Subcutaneous abdominal adipose tissue (tissue), 5 donors: ENCODE measurements around the gene SLC13A3.

ENCODE experiments used
- H3K27ac ChIP-seq: one replicate; pipeline ENCODE4 v1.7.0; 2013; ENCODE audit warnings: low read depth, mild to moderate bottlenecking, inconsistent platforms, low read length, moderate library complexity
- H3K27me3 ChIP-seq, 5 donors: one replicate each; pipeline ENCODE4 v1.7.0; 2013; ENCODE audit warnings: low read length in 5 of 5, inconsistent platforms in 1 of 5; ENCODE audit not compliant: control insufficient read depth in 5 of 5, insufficient read depth in 4 of 5
- H3K36me3 ChIP-seq, 5 donors: one replicate each; pipeline ENCODE4 v1.7.0; 2013; ENCODE audit warnings: low read length in 5 of 5; ENCODE audit not compliant: control insufficient read depth in 5 of 5, insufficient read depth in 5 of 5
- H3K4me1 ChIP-seq, 5 donors: one replicate each; pipeline ENCODE4 v1.7.0; 2013; ENCODE audit warnings: low read length in 5 of 5, mild to moderate bottlenecking in 3 of 5, moderate library complexity in 1 of 5; ENCODE audit not compliant: control insufficient read depth in 5 of 5, insufficient read depth in 5 of 5
- H3K4me3 ChIP-seq, 5 donors: one replicate each; pipeline ENCODE4 v1.7.0; 2013; ENCODE audit warnings: low read length in 5 of 5, low read depth in 1 of 5
- H3K9ac ChIP-seq, 5 donors: one replicate each; pipeline ENCODE4 v1.7.0; 2013; ENCODE audit warnings: low read length in 5 of 5, mild to moderate bottlenecking in 4 of 5, moderate library complexity in 3 of 5
- H3K9me3 ChIP-seq, 5 donors: one replicate each; pipeline ENCODE4 v1.7.0; 2013; ENCODE audit warnings: low read length in 5 of 5; ENCODE audit not compliant: control insufficient read depth in 5 of 5
- donor health status: healthy.
- donor health status: healthy.
- donor health status: healthy.
- donor health status: healthy.
- donor health status: healthy.

SLC13A3 gene

DNA sequence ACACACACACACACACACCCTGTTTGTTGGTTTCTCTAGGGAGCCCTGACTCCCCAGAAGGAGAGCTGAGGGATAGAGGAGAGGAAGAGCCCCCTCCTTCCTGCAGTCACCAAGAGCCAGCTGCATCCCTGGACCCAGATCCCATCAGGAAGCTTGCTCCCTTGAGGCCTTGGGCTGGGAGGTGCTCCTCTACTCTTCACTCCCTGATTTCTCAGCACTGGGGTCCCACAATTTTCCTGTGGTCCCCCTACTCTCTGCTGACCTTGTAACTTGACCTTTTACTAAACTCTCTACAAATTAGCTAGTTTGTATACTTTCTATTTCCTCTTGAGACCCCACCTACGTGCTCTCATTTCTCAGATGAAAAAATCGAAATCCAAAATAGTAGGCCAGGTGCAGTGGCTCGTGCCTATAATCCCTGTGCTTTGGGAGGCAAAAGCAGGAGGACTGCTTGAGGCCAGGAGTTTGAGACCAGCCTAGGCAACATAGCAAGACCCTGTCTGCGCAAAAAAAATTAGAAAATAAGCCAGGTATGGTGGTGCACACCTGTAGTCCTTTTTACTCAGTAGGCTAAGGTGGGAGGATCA lies 95.8 kb downstream of the SLC13A3 start:
- H3K36me3 ChIP-seq: no peaks in the 10 kb centered on the region
- no peaks in the 10 kb centered on the region for H3K9me3 ChIP-seq
- H3K4me3 ChIP-seq: no peak overlapping the region
- peaks cover 0 to 13% (median 0%) of the 10 kb centered on the region in 5 donors for H3K4me1 ChIP-seq
- no peak overlapping the region for H3K27ac ChIP-seq
- H3K27me3 ChIP-seq: peaks cover 0 to 13% (median 6%) of the 10 kb centered on the region in 5 donors
- H3K9ac ChIP-seq: no peak overlapping the region

DNA sequence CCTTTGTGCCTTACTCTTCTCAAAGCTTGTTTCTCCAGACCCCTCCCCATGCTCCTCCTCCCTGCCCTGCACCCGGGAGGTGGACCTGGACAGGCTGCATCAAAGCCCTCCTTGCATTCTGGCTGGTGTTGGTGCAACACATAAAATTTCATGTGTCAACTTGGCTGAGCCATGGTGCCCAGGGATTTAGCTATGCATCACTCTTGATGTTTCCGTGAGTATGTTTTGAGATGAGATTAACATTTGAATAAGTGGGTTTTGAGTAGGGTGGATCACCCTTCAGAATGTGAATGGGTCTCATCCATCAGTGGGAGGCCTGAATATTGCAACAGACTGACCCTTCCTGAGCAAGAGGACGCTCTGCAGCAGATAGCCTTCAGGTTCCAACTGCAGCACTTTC lies 96.4 kb downstream of the SLC13A3 start:
- Histone ChIP-seq H3K27me3 (peaks cover 0 to 14% (median 6%) of the 10 kb centered on the region in 5 donors), H3K9me3 (no peaks in the 10 kb centered on the region), H3K27ac (no peak overlapping the region), H3K36me3 (no peaks in the 10 kb centered on the region), H3K4me1 (peaks cover 0 to 16% (median 0%) of the 10 kb centered on the region in 5 donors), H3K9ac (no peak overlapping the region), H3K4me3 (no peak overlapping the region)

- Histone ChIP-seq H3K36me3 (no peaks in the 10 kb centered on the region), H3K9ac (no peak overlapping the region), H3K4me1 (peaks cover 0 to 16% (median 0%) of the 10 kb centered on the region in 5 donors), H3K9me3 (no peaks in the 10 kb centered on the region), H3K4me3 (no peak overlapping the region), H3K27me3 (peaks cover 0 to 12% (median 6%) of the 10 kb centered on the region in 5 donors), H3K27ac (no peak overlapping the region)
Observed at GRCh38 chr20:46553926-46554325, 97.3 kb downstream of the SLC13A3 start.

DNA sequence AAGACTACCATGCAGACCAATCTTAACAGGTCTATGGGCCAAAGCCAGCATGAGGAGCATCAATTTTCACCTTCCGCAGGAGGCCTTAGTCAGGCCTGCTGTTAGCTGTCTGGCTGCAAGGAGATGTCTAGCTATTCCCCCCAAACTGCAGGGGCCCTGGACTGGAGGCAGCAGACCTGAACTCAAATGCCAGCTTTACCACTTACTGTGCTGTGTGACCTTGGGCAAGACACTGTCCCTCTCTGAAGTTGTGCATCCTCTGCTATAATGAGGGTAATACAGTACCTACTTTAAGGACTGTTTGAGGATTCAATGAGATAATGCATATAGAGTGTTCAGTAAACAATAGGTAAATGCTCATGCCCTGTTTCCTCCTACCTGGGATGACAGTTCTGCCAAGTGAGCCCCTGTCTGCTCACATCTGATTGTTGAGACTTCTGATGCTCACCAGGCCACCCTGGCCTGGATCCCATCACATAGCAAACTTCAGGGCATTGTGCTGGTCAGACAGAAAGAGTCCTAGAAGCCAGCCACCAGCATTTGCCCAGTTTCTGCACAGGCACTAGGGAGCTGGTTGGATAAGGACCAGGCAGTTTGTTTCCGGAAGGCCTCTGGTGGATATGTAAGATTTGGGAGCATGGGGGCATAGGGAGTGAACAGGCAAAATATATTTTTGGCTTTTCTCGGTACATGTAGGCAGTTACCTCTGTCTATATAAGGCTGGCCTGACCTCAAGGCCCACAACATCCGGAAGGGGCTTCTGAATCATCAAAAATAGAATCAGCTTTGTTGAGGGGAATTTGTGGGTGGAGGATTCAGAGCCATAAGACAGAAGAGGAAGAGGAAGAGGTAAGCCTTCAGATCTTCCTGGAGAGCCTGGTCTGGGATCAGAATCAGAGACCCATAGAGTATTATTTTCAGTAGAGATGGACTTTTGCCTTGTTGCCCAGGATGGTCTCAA lies 98.5 kb downstream of the SLC13A3 start:
- H3K27ac ChIP-seq: no peak overlapping the region
- H3K9me3 ChIP-seq: no peaks in the 10 kb centered on the region
- no peaks in the 10 kb centered on the region for H3K36me3 ChIP-seq
- H3K4me3 ChIP-seq: no peak overlapping the region
- H3K9ac ChIP-seq: no peak overlapping the region
- H3K27me3 ChIP-seq: peaks cover 0 to 13% (median 9%) of the 10 kb centered on the region in 5 donors
- peaks cover 0 to 9% (median 0%) of the 10 kb centered on the region in 5 donors for H3K4me1 ChIP-seq

DNA sequence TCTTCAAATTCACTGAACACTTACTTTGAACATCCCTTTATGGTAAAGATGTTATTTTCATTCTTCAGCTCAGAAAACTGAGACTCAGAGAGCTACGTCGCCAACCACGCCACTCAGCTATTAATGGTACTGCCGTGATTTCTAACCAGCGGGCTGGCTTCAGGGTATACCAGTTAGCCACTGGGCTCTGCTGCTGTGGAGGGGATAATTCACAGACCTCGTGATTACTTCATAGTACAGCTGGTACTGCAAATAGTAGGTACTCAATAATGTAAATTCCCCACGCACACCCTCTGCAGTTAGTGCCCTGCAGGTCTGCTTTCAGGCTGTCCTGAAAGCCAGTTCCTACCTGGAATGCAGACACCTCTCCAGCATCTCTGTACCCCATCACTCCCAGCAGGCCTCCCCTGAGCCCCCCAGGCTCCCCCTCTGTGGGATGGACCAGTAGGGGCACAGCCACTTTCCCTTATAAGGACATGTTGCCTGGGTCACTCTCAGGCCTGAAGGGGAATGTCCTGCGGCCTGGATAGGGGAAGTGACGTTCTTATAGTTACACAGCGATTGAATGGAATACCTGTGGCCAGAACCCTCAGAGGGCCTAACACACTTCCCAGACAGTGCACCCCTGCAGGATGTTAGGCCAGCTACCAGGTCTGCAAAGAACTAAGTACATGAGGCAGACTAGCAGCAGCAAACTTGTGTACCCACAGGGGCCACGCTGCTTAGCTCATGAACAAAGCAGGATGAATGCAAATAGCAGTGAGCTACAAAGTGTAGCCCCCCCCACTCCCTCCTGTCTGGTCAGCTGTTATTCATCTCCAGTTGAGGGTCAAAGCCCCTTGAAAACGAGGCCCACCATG lies 99.5 kb downstream of the SLC13A3 start:
- Histone ChIP-seq H3K27ac (no peak overlapping the region), H3K4me1 (peaks cover 0 to 9% (median 0%) of the 10 kb centered on the region in 5 donors), H3K36me3 (no peaks in the 10 kb centered on the region), H3K27me3 (peaks cover 0 to 20% (median 11%) of the 10 kb centered on the region in 5 donors), H3K9me3 (no peaks in the 10 kb centered on the region), H3K9ac (no peak overlapping the region), H3K4me3 (no peak overlapping the region)

DNA sequence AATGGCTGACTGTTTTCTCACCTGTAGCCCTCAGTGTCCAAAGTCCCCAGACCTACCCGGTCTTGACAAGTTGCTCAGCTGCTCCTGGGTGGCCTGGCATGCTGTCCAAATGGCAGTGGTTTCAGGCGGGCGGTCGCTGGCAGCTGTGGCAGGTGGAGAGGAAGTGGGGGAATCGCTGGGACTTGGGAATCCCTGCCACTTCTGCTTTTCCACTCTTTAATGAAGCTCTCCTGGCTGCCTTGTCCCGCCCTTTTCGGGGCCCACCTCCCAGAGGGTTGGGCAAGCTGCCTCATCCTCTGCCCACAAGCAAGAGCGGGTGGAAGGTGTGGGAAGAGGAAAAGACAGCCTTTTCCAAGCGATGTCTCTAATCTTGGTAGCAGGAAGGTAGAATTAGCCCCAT lies 100.8 kb downstream of the SLC13A3 start, which contains the start of gene OCSTAMP:
Gene OCSTAMP (minus strand): TSS at position 194 of the 400 bp plus-strand sequence. CDS start 94 bp downstream, at position 100.
- Histone ChIP-seq H3K36me3 (no peaks in the 10 kb centered on the region), H3K9ac (no peak within 1 kb of the TSS), H3K27ac (no peak within 1 kb of the TSS), H3K4me1 (peaks cover 0 to 9% (median 0%) of the 10 kb centered on the region in 5 donors), H3K27me3 (peaks cover 0 to 21% (median 17%) of the 10 kb centered on the region in 5 donors), H3K9me3 (no peaks in the 10 kb centered on the region), H3K4me3 (no peak within 1 kb of the TSS)

DNA sequence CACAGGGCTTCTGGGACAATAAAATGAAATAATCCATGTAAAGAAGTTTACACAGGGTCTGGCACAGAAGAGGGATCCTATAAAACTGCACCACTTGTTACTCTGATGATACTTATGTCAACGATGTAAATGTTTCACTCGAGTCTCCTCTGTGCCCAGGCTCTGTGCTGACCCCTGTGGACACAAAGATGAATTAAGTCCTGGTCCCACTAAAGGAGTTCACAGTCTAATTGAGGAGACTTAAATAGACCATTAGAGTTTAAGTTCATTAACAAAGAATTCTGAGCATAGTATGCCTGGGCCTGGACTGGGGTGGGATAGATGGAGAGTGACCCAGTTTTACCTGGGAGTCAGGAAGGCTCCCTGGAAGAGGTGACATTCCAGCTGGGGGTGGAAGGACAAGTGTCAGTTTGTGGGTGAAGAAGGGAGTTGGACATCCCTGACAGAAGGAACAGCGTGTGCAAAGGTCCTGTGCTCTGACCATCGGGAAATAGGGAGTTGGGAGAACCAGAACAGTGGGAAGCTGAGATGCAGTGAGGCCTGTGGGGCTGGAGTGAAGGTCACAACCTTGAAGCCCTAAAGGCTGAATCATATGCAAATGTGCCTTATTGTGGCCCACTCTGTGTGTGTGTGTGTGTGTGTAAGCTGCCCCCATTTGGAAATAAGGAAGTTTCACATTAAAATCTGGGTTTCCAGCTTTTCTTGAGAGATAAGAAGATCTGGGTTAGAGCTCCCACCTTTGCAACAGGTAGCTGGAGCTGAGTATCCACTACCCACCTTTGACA lies 101.9 kb downstream of the SLC13A3 start:
- Histone ChIP-seq H3K27ac (no peak overlapping the region), H3K9ac (no peak overlapping the region), H3K9me3 (no peaks in the 10 kb centered on the region), H3K36me3 (no peaks in the 10 kb centered on the region), H3K27me3 (peaks cover 0 to 19% (median 15%) of the 10 kb centered on the region in 5 donors), H3K4me1 (peaks cover 0 to 9% (median 0%) of the 10 kb centered on the region in 5 donors), H3K4me3 (no peak overlapping the region)

- Histone ChIP-seq H3K27me3 (peaks cover 0 to 19% (median 15%) of the 10 kb centered on the region in 5 donors), H3K4me3 (no peak overlapping the region), H3K9me3 (no peaks in the 10 kb centered on the region), H3K4me1 (peaks cover 0 to 9% (median 0%) of the 10 kb centered on the region in 5 donors), H3K36me3 (no peaks in the 10 kb centered on the region), H3K27ac (no peak overlapping the region), H3K9ac (no peak overlapping the region)
Observed at GRCh38 chr20:46548688-46549087, 102.6 kb downstream of the SLC13A3 start.

DNA sequence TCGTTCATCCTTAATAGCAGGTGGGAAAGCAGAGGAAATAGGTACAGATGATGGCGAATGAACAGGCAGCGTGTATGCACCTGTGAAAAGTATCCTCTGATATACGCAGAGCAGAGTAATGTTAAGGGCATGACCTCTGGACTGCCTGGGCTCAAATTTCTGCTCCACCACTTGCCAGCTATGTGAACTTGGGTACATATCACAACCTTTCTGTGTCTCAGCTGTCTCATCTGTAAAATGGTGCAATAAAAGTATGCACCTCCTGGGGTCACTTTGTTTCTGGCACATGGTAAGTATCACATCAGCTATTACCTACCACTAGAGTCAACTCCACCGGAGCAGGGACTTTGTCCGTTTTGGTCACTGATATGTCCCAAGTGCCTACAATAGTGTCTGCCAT lies 103.3 kb downstream of the SLC13A3 start:
- H3K9ac ChIP-seq: no peak overlapping the region
- H3K36me3 ChIP-seq: no peaks in the 10 kb centered on the region
- H3K27ac ChIP-seq: no peak overlapping the region
- H3K27me3 ChIP-seq: peaks cover 0 to 19% (median 15%) of the 10 kb centered on the region in 5 donors
- no peak overlapping the region for H3K4me3 ChIP-seq
- H3K4me1 ChIP-seq: peaks cover 0 to 9% (median 0%) of the 10 kb centered on the region in 5 donors
- no peaks in the 10 kb centered on the region for H3K9me3 ChIP-seq
